HFFc6 (cell line): ENCODE results near the gene RASGRP3. TPM values are rescaled to one million over a fixed set of nuclear protein-coding genes. Genes with fewer than 3 reads are reported as not detected.

Source experiments
- DNase-seq: peaks from one replicate; pipeline ENCODE4 v3.0.0-alpha.2; 2018
- H3K27ac Mint-ChIP-seq: 2 replicates; pipeline ENCODE4 v1.8.0; 2020; ENCODE audit warnings: mild to moderate bottlenecking, mixed read lengths
- H3K27me3 Mint-ChIP-seq: 2 replicates; pipeline ENCODE4 v1.8.0; 2021; ENCODE audit warnings: mild to moderate bottlenecking, moderate library complexity, mixed read lengths; ENCODE audit not compliant: insufficient read depth
- H3K36me3 Mint-ChIP-seq: 2 replicates; pipeline ENCODE4 v1.8.0; 2021; ENCODE audit warnings: low read depth, mixed read lengths
- H3K4me1 Mint-ChIP-seq: 2 replicates; pipeline ENCODE4 v1.8.0; 2020; ENCODE audit warnings: low read depth, mixed read lengths
- H3K4me3 Mint-ChIP-seq: 2 replicates; pipeline ENCODE4 v1.8.0; 2020; ENCODE audit warnings: mild to moderate bottlenecking, moderate library complexity, mixed read lengths
- H3K9me3 Mint-ChIP-seq: 2 replicates; pipeline ENCODE4 v1.8.0; 2020; ENCODE audit warnings: mild to moderate bottlenecking, mixed read lengths
- total RNA-seq, 6 experiments: library from RNA; stranded (reverse); fragmentation: NEBNext Ultra II Directional; extraction: Animal tissue kit (Norgen Biotek cat#: 25700); gene quantifications; 2 replicates in 1 of 6; 3 replicates in 5 of 6; pipeline ENCODE4 v1.2.3, GENCODE V29; 2021
- TF ChIP-seq, protein P1 (sequence below): fragments of 200-600 bp; sonication (generic); IDR thresholded peaks from 2 replicates; pipeline ENCODE4 v1.5.0; 2021; ENCODE audit warnings: antibody characterized with exemption, mild to moderate bottlenecking

Gene RASGRP3
- total RNA-seq, 6 experiments from 2014 or later = 1.7 to 4.6 (median 3.0) TPM

DNA sequence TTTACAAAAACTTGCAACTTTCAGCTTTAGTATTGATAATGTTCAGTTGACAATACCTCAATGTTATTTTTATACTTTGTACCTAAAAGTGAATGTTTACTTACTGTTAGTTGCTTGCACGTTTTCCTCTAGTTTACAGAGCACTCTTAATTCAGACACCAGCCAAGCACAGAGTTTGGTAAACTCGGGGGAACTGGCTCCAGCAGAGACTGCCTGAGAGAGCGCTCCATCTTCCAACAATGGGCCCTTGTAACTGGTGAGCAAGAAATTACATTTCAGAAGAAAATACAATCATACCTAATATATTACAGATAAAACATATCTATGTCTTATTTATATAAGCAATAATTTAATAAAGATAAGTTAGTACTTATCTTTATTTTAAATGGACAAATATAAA, 118.9 kb downstream of the RASGRP3 start:
- peaks cover 2% of the 10 kb centered on the region for H3K27me3 Mint-ChIP-seq
- no peak for DNase-seq
- TF ChIP-seq, protein P1, sequence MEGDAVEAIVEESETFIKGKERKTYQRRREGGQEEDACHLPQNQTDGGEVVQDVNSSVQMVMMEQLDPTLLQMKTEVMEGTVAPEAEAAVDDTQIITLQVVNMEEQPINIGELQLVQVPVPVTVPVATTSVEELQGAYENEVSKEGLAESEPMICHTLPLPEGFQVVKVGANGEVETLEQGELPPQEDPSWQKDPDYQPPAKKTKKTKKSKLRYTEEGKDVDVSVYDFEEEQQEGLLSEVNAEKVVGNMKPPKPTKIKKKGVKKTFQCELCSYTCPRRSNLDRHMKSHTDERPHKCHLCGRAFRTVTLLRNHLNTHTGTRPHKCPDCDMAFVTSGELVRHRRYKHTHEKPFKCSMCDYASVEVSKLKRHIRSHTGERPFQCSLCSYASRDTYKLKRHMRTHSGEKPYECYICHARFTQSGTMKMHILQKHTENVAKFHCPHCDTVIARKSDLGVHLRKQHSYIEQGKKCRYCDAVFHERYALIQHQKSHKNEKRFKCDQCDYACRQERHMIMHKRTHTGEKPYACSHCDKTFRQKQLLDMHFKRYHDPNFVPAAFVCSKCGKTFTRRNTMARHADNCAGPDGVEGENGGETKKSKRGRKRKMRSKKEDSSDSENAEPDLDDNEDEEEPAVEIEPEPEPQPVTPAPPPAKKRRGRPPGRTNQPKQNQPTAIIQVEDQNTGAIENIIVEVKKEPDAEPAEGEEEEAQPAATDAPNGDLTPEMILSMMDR = no peak
- no peak overlapping the region for H3K27ac Mint-ChIP-seq
- peaks cover 61% of the 10 kb centered on the region for H3K4me1 Mint-ChIP-seq
- H3K36me3 Mint-ChIP-seq = peaks cover 36% of the 10 kb centered on the region
- H3K4me3 Mint-ChIP-seq = no peak overlapping the region
- H3K9me3 Mint-ChIP-seq = no peaks in the 10 kb centered on the region

DNA sequence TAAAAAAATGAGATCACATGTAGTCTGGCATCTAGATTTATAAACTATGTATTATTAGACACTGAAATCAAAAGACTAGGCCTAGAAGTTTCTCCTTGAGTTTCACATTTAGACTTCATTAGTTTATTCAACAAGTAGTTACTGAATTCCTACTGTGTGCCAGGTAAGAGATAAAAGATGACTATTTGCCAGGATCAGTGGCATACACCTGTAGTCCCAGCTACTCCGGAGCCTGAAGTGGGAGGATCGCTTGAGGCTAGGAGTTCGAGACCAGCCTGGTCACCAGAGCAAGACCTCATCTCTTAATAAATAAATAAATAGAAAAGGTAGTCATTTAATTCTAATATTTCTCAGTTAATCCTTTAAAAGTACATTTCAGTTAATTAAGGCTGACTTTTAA, 120.6 kb downstream of the RASGRP3 start:
- Mint-ChIP-seq H3K4me1 (peaks cover 52% of the 10 kb centered on the region), H3K4me3 (peak overlapping the region; percentile 94), H3K9me3 (no peaks in the 10 kb centered on the region), H3K36me3 (peaks cover 27% of the 10 kb centered on the region), H3K27ac (peak overlapping the region; percentile 56; the same call in 1 of the 2 replicates), H3K27me3 (peaks cover 2% of the 10 kb centered on the region)
- DNase-seq = no peak
- TF ChIP-seq, protein P1 = no peak

DNA sequence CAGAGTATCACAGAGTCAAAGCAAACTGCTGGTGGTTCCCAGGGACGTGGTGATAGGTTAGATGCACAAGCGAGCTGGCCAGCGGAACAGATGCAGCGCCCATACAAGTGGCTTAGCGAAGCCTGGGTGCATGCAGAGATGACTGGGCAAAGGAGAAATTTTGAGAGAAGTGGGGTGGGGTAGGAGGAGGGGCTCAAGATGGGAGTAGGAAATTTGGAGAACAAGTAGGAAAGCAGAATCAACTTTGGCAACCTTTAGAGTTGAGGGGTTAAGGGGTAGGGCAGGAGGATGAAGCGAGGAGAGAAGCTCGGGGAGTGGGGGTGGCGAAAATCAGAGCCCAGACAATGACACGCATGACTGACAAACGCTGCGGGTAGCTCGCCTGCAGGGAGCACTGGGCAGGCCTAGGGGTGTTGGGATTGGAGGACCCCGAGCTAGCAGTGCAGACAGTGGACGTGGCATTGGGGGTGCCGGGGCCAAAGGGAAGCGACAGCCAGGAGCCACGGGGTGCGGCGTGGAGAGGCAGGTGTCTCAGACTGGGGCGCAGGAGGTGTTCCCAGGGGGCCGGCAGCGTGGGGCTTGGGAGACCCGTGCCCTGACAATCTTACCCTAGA, 122.2 kb downstream of the RASGRP3 start:
- H3K9me3 Mint-ChIP-seq = no peaks in the 10 kb centered on the region
- peak overlapping the region; percentile 95 for H3K27ac Mint-ChIP-seq
- H3K36me3 Mint-ChIP-seq = peaks cover 14% of the 10 kb centered on the region
- peak overlapping the region; percentile 94 for H3K4me3 Mint-ChIP-seq
- TF ChIP-seq, protein P1 = no peak
- peaks cover 46% of the 10 kb centered on the region for H3K4me1 Mint-ChIP-seq
- H3K27me3 Mint-ChIP-seq = peaks cover 5% of the 10 kb centered on the region; the same call in 1 of the 2 replicates
- DNase-seq = peak; percentile 34

DNA sequence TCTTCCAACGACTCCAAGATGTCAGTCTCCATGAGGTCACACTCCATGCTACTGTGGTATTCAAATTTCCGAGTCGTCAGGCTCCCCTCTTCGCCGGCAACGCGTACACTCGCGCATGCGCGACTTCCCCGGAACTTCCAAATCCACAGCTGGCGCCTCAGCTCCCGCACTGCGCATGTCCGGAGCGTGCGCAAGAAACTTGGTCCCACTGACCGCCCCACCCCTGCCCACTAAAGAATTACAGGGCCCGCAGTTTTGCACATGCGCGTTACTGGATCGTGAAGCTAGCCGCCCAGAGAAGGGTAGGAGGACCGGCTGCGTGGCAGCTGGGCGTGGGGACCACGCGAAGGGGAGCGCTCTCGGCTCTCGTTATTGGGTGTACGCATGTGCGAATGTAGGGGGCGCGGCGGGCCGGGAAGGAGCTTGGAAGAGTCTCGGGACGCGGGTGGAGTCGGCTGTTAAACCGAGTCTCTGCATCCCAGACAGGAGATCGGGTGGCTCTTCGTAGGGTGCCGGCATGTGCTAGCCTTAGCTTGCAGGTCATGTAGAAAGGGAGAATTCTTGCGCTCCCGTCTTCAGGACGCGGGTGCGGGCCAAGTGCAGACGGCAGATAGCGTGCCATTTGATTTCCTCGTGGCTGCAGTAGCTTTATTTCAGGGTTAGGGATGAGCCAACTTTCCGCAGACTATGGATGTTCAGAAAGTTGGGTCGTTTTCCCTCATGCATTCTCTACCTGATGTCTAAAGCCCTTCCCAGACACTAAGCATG, 122.9 kb downstream of the RASGRP3 start, which contains the start of gene FAM98A:
Gene FAM98A, minus strand, starts transcription at position 125 of the 768 bp plus-strand sequence. Its CDS starts 78 bp downstream, at position 47.
- Mint-ChIP-seq H3K4me3 (peak within 1 kb of the TSS; percentile 94), H3K36me3 (peaks cover 10% of the 10 kb centered on the region), H3K4me1 (peaks cover 42% of the 10 kb centered on the region), H3K27ac (peak within 1 kb of the TSS; percentile 95), H3K9me3 (no peaks in the 10 kb centered on the region), H3K27me3 (peaks cover 3% of the 10 kb centered on the region; the same call in 1 of the 2 replicates)
- DNase-seq = peak; percentile 99
- TF ChIP-seq, protein P1 = peak; percentile 63

DNA sequence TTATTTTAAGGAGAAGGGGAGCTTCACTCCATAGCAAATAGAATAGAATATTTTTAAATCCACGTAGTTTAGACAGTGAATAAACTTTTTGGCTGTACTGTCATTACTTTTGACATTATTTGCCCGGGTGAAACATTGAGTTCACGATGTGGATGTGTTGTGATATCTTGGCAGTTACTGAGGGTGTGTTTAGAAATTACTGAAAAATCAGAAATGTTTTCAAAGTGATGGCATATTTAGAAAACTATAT, 123.4 kb downstream of the RASGRP3 start:
- Mint-ChIP-seq H3K9me3 (no peaks in the 10 kb centered on the region), H3K27me3 (peaks cover 4% of the 10 kb centered on the region; the same call in 1 of the 2 replicates), H3K36me3 (peaks cover 6% of the 10 kb centered on the region), H3K4me3 (peak overlapping the region; percentile 94), H3K4me1 (peaks cover 39% of the 10 kb centered on the region), H3K27ac (peak overlapping the region; percentile 95)
- TF ChIP-seq, protein P1 = no peak
- DNase-seq = no peak
